ENCODE data around the gene STIMATE.

GRCh38 chr3:52847241-52847640 is 50.1 kb downstream of the STIMATE start:
- TF ChIP-seq POLR2A (IDR thresholded peaks at IDR 0.05), result no peak
- TF ChIP-seq CTCF (IDR thresholded peaks at IDR 0.05), result no peak
